Mammary epithelial cell (primary cell): Measurements from ENCODE around the gene NEK6.

Source experiments
- CTCF ChIP-seq, 2 donors: IDR thresholded peaks in 1 of 2; conservative IDR thresholded peaks in 1 of 2; 2 replicates each; pipeline ENCODE4 v1.5.1; 2011 to 2012; ENCODE audit warnings: inconsistent platforms in 2 of 2, low read length in 2 of 2, mild to moderate bottlenecking in 2 of 2, control low read depth in 1 of 2, low read depth in 1 of 2; ENCODE audit not compliant: insufficient read depth in 1 of 2; ENCODE audit errors: extremely low read depth in 1 of 2
- EZH2 ChIP-seq: IDR thresholded peaks from 2 replicates; pipeline ENCODE4 v1.6.1; 2012; ENCODE audit warnings: low read length, inconsistent platforms, borderline replicate concordance

GRCh38 chr9:124278054-124278540 lies 20.3 kb downstream of the NEK6 start:
- TF ChIP-seq CTCF (conservative IDR thresholded peaks at IDR 0.05 in 1 of 2, IDR thresholded peaks at IDR 0.05 in 1 of 2; ENCODE audit: extremely low read depth in 1 of 2, insufficient read depth in 1 of 2, low read depth in 1 of 2, low read length in 2 of 2) (no peak), EZH2 (no peak)
